GM12874 (cell line): ENCODE data around the gene RASGRF2.

Experiments
- CTCF ChIP-seq: IDR thresholded peaks from 2 replicates; pipeline ENCODE4 v1.5.1; 2011; ENCODE audit warnings: low read depth, mild to moderate bottlenecking, control low read depth, low read length, moderate library complexity; ENCODE audit not compliant: insufficient read depth

The RASGRF2 gene, protein sequence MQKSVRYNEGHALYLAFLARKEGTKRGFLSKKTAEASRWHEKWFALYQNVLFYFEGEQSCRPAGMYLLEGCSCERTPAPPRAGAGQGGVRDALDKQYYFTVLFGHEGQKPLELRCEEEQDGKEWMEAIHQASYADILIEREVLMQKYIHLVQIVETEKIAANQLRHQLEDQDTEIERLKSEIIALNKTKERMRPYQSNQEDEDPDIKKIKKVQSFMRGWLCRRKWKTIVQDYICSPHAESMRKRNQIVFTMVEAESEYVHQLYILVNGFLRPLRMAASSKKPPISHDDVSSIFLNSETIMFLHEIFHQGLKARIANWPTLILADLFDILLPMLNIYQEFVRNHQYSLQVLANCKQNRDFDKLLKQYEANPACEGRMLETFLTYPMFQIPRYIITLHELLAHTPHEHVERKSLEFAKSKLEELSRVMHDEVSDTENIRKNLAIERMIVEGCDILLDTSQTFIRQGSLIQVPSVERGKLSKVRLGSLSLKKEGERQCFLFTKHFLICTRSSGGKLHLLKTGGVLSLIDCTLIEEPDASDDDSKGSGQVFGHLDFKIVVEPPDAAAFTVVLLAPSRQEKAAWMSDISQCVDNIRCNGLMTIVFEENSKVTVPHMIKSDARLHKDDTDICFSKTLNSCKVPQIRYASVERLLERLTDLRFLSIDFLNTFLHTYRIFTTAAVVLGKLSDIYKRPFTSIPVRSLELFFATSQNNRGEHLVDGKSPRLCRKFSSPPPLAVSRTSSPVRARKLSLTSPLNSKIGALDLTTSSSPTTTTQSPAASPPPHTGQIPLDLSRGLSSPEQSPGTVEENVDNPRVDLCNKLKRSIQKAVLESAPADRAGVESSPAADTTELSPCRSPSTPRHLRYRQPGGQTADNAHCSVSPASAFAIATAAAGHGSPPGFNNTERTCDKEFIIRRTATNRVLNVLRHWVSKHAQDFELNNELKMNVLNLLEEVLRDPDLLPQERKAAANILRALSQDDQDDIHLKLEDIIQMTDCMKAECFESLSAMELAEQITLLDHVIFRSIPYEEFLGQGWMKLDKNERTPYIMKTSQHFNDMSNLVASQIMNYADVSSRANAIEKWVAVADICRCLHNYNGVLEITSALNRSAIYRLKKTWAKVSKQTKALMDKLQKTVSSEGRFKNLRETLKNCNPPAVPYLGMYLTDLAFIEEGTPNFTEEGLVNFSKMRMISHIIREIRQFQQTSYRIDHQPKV (N-terminal part only)

GRCh38 chr5:80959768-80960442 is at the start of gene RASGRF2:
Gene RASGRF2 (plus strand): TSS chr5:80960363. CDS start chr5:80960739, 376 bp downstream.
- TF ChIP-seq CTCF: no peak

GRCh38 chr5:80912479-80912878 is 47.7 kb upstream of the RASGRF2 start:
- no peak for TF ChIP-seq CTCF

GRCh38 chr5:80915716-80916115 is 44.4 kb upstream of the RASGRF2 start:
- TF ChIP-seq CTCF: no peak

GRCh38 chr5:80916676-80917075 is 43.5 kb upstream of the RASGRF2 start:
- no peak for TF ChIP-seq CTCF

GRCh38 chr5:80917631-80918030 is 42.5 kb upstream of the RASGRF2 start:
- no peak for TF ChIP-seq CTCF

GRCh38 chr5:80919678-80920196 is 40.4 kb upstream of the RASGRF2 start:
- TF ChIP-seq CTCF: no peak
